ENCODE measurements around the gene RPP25.

The RPP25 gene

DNA sequence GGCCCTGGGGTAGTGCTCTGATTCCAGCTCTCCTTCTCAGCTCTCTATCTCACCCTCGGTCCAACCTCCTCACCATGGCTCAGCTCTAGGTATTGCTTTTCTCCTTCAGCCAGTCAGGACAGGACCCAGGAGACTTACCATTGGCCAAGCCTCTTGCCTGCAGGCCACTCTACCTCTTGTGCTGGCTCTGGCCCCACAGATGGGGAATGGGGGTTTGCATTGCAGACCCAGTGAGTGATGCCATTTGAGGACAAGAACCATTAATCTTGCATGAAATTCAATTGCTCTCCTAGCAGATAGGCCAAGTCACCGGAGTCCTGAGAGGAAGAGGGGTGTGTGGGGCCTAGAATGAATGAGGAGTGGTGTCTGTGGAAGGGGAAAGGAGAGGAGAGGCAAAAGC lies 6.1 kb upstream of the RPP25 start:
- no peaks in the 10 kb centered on the region for H3K36me3 ChIP-seq (replicated peaks; ENCODE audit: insufficient read depth, low read length)
- H3K9me2 ChIP-seq (replicated peaks; ENCODE audit: insufficient read depth, low read length) = no peaks in the 10 kb centered on the region
- no peaks in the 10 kb centered on the region for H3K27me3 ChIP-seq (replicated peaks; ENCODE audit: insufficient read depth, low read length)
- no peak overlapping the region for H3K4me2 ChIP-seq (ENCODE audit: low read depth, low read length)
- no peak overlapping the region for H2AFZ ChIP-seq (ENCODE audit: low read length)
- no peak overlapping the region for H3K27ac ChIP-seq (ENCODE audit: low read length)
- TF ChIP-seq CTCF (IDR thresholded peaks at IDR 0.05; ENCODE audit: low read length) = no peak
- TF ChIP-seq EZH2 (optimal IDR thresholded peaks at IDR 0.05; ENCODE audit: low read depth, low read length) = no peak
- TF ChIP-seq EZH2phosphoT487 (IDR thresholded peaks at IDR 0.05; ENCODE audit: low read length) = no peak
- H3F3A ChIP-seq (ENCODE audit: insufficient read depth, low read length) = peaks cover 5% of the 10 kb centered on the region; the same call in 1 of the 2 replicates
- no peaks in the 10 kb centered on the region for H3K79me2 ChIP-seq (ENCODE audit: low read length)
- H3K4me1 ChIP-seq (ENCODE audit: low read length) = peaks cover 20% of the 10 kb centered on the region
- no peaks in the 10 kb centered on the region for H3K9me3 ChIP-seq (replicated peaks; ENCODE audit: insufficient read depth, low read length)
- H3K9ac ChIP-seq (ENCODE audit: low read length) = no peak overlapping the region
- H3K4me3 ChIP-seq (ENCODE audit: low read length) = no peak overlapping the region
- no peaks in the 10 kb centered on the region for H4K20me1 ChIP-seq (ENCODE audit: insufficient read depth, low read length)
- DNase-seq = no peak

- Histone ChIP-seq H3K4me2 (ENCODE audit: low read depth, low read length) (no peak overlapping the region), H3K36me3 (replicated peaks; ENCODE audit: insufficient read depth, low read length) (no peaks in the 10 kb centered on the region), H3F3A (ENCODE audit: insufficient read depth, low read length) (peaks cover 5% of the 10 kb centered on the region; the same call in 1 of the 2 replicates), H3K4me3 (ENCODE audit: low read length) (no peak overlapping the region), H3K27ac (ENCODE audit: low read length) (no peak overlapping the region), H3K27me3 (replicated peaks; ENCODE audit: insufficient read depth, low read length) (no peaks in the 10 kb centered on the region), H3K9me2 (replicated peaks; ENCODE audit: insufficient read depth, low read length) (no peaks in the 10 kb centered on the region), H3K79me2 (ENCODE audit: low read length) (no peaks in the 10 kb centered on the region), H3K9ac (ENCODE audit: low read length) (no peak overlapping the region), H3K9me3 (replicated peaks; ENCODE audit: insufficient read depth, low read length) (no peaks in the 10 kb centered on the region), H2AFZ (ENCODE audit: low read length) (no peak overlapping the region), H3K4me1 (ENCODE audit: low read length) (peaks cover 20% of the 10 kb centered on the region), H4K20me1 (ENCODE audit: insufficient read depth, low read length) (no peaks in the 10 kb centered on the region)
- no peak for DNase-seq
- TF ChIP-seq EZH2phosphoT487 (IDR thresholded peaks at IDR 0.05; ENCODE audit: low read length) (no peak), CTCF (IDR thresholded peaks at IDR 0.05; ENCODE audit: low read length) (no peak), EZH2 (optimal IDR thresholded peaks at IDR 0.05; ENCODE audit: low read depth, low read length) (no peak)
Observed at GRCh38 chr15:74962219-74962618, 5.6 kb upstream of the RPP25 start.

- H3K4me3 ChIP-seq (ENCODE audit: low read length) = no peak overlapping the region
- no peaks in the 10 kb centered on the region for H3K79me2 ChIP-seq (ENCODE audit: low read length)
- H3K4me1 ChIP-seq (ENCODE audit: low read length) = peaks cover 20% of the 10 kb centered on the region
- TF ChIP-seq CTCF (IDR thresholded peaks at IDR 0.05; ENCODE audit: low read length) (no peak), EZH2phosphoT487 (IDR thresholded peaks at IDR 0.05; ENCODE audit: low read length) (no peak), EZH2 (optimal IDR thresholded peaks at IDR 0.05; ENCODE audit: low read depth, low read length) (no peak)
- H3K9me2 ChIP-seq (replicated peaks; ENCODE audit: insufficient read depth, low read length) = no peaks in the 10 kb centered on the region
- H3K4me2 ChIP-seq (ENCODE audit: low read depth, low read length) = no peak overlapping the region
- no peaks in the 10 kb centered on the region for H3K9me3 ChIP-seq (replicated peaks; ENCODE audit: insufficient read depth, low read length)
- H4K20me1 ChIP-seq (ENCODE audit: insufficient read depth, low read length) = no peaks in the 10 kb centered on the region
- H3K9ac ChIP-seq (ENCODE audit: low read length) = no peak overlapping the region
- peaks cover 5% of the 10 kb centered on the region; the same call in 1 of the 2 replicates for H3F3A ChIP-seq (ENCODE audit: insufficient read depth, low read length)
- no peak for DNase-seq
- peak overlapping the region; percentile 44; the same call in 1 of the 2 replicates for H3K27ac ChIP-seq (ENCODE audit: low read length)
- H3K27me3 ChIP-seq (replicated peaks; ENCODE audit: insufficient read depth, low read length) = no peaks in the 10 kb centered on the region
- H2AFZ ChIP-seq (ENCODE audit: low read length) = 0 out of 2 replicates have a peak overlapping the region, but pooled peaks have one; percentile 0
- H3K36me3 ChIP-seq (replicated peaks; ENCODE audit: insufficient read depth, low read length) = no peaks in the 10 kb centered on the region
Observed at GRCh38 chr15:74961616-74962015, 5.0 kb upstream of the RPP25 start.

All from MM.1S (cell line).